Esophagus muscularis mucosa (tissue), 4 donors: ENCODE data around the gene KCNQ1. TPM values are rescaled to one million over a fixed set of nuclear protein-coding genes. Genes with fewer than 3 reads are reported as not detected.

Experiments used
- DNase-seq: peaks from one replicate; pipeline ENCODE4 v3.0.0-alpha.2; 2017; ENCODE audit errors: extremely low spot score
- H3K27ac ChIP-seq, 4 donors: fragments of 200-600 bp; sonication (generic); replicated peaks in 1 of 4; 1 replicate in 3 of 4; 2 replicates in 1 of 4; pipeline ENCODE4 v1.5.1; 2016 to 2019; ENCODE audit warnings: mild to moderate bottlenecking in 1 of 4
- H3K27me3 ChIP-seq, 4 donors: fragments of 200-600 bp; sonication (generic); one replicate each; pipeline versions ENCODE4 v1.5.1 to v1.6.0; 2016 to 2019
- H3K36me3 ChIP-seq, 4 donors: fragments of 200-600 bp; sonication (generic); one replicate each; pipeline ENCODE4 v1.5.1; 2016 to 2019
- H3K4me1 ChIP-seq, 4 donors: fragments of 200-600 bp; sonication (generic); one replicate each; pipeline ENCODE4 v1.5.1; 2016 to 2019
- H3K4me3 ChIP-seq, 4 donors: fragments of 200-600 bp; sonication (generic); 1 replicate in 2 of 4; 2 replicates in 2 of 4; pipeline ENCODE4 v1.5.1; 2016 to 2019; ENCODE audit warnings: mild to moderate bottlenecking in 4 of 4, moderate library complexity in 1 of 4
- H3K9me3 ChIP-seq, 4 donors: fragments of 200-600 bp; sonication (generic); 1 replicate in 3 of 4; 2 replicates in 1 of 4; pipeline ENCODE4 v1.5.1; 2016 to 2019
- EP300 ChIP-seq: sonication (generic); formaldehyde crosslinking; IDR thresholded peaks from one replicate; pipeline ENCODE4 v1.6.1; 2017; ENCODE audit warnings: antibody characterized with exemption
- POLR2A ChIP-seq: fragments of 450-650 bp; IDR thresholded peaks from one replicate; pipeline ENCODE4 v1.6.1; 2017; ENCODE audit warnings: antibody characterized with exemption, moderate library complexity, mild to moderate bottlenecking, low read depth
- POLR2AphosphoS5 ChIP-seq, 2 donors: sonication (generic); formaldehyde crosslinking; IDR thresholded peaks; one replicate each; pipeline ENCODE4 v1.6.1; 2017; ENCODE audit warnings: antibody characterized with exemption in 2 of 2
- WGBS: methylation state at CpG from one replicate; pipeline ENCODE4 v1.1.5; 2018; 5-methylcytosine and 5-hydroxymethylcytosine counted together
- intact Hi-C: fragments of 100-400 bp; cut with DNase I; formaldehyde crosslinking; loops from one replicate; pipeline ENCODE4 v1.15.1; 2023
- total RNA-seq, 4 donors: library from RNA; depleted of rRNA; stranded (reverse); fragments of >200 nt; gene quantifications; one replicate each; pipeline versions ENCODE4 v1.1.0 to v1.2.1, GENCODE V29; 2016
- TF ChIP-seq, protein P1 (sequence below), 3 experiments: fragments of 200-600 bp in 2 of 3; fragments of 450-650 bp in 1 of 3; sonication (generic) in 2 of 3; IDR thresholded peaks; one replicate each; pipeline ENCODE4 v1.5.1; 2017 to 2019; ENCODE audit warnings: antibody characterized with exemption in 3 of 3, mild to moderate bottlenecking in 2 of 3, moderate library complexity in 1 of 3

The KCNQ1 gene
- total RNA-seq, 4 donors from 2014 or later = 2.1 to 5.9 (median 4.3) TPM

DNA sequence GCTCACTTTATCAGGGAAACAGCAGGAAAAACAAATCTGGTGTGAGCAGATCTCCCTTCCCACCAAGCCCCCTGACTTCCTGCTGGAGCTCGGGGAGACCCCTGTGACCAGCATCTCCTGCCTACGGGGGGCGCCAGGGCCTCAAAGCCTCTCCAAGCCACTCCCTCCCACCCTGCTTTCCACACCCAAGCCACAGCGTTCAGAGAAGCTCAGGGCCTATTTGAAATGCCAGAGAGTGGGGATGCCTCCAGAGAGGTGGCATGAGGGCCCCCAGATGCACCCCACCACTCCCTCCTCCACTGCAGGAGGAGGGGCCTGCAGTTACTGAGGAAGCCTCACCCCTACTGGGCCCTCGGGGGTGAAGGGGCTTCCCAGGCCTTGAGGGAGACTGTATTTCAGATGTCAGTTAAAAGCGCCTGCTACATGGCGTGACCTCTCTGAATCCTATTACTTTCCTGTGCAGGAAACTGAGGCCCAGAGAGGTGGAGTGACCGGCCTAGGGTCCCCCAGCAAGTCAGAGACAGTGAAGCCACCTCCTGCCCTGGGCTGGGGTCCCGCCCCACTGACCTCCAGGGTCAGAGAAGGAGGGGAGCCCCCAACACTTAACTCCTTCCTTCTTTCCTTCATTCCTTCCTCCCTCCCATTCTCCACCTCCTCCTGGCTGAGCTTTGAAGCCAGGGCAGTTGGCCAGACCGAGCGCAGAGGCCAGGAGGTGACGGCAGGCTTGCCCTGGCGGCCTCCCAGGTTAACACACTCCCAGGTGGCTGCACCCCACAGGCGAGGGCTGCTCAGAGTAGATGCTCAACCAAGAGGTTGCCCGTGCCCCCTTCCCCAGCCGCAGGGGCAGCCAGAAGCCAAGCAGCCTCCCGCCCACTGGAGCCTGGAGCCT lies 446.8 kb downstream of the KCNQ1 start:
- Histone ChIP-seq H3K4me1 (peaks cover 37 to 55% (median 49%) of the 10 kb centered on the region in 4 donors), H3K27ac (peak overlapping the region; percentile 42 to 83 (median 73))
- intact Hi-C loops = no loop called here

DNA sequence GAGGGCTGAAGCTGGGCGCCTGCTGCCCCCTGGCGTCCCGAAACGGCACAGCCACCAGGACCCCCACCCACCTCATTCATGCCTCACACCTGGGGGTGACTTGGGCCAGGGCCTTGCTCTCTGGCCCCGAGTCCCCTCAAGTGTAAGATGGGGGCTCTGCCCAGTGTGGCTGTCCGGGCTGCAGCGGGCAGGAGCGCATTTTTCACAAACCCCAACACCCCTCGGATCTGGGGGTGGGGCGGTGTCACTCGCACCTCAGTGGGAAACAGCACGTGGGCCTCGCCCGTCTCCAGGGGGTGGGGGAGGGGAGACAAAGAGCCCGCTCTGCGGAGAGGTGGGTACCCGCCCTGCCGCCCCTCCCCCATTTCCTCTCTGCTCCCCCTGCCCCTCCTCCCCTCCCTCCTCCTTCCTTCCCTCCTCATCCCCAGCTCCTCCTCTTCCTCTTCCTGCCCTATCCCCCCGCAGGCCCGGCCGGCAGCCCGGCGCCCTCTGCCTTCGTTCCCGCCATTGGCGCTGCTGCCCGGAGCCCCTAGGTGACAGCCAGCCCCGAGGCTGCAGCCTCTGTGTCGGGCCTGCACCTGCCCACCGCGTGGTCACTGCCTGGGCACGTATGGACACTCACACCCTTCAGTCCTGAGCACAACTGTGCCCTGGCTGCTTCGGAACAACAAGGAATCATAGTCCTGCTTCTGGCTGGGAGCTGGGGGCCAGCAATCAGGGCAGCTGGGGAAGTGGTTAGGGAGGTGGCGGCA lies 447.6 kb downstream of the KCNQ1 start:
- intact Hi-C loops = no loop called here
- TF ChIP-seq POLR2AphosphoS5 (IDR thresholded peaks at IDR 0.05) (no peak), POLR2A (peak; percentile 9), EP300 (no peak)
- TF ChIP-seq, protein P1, sequence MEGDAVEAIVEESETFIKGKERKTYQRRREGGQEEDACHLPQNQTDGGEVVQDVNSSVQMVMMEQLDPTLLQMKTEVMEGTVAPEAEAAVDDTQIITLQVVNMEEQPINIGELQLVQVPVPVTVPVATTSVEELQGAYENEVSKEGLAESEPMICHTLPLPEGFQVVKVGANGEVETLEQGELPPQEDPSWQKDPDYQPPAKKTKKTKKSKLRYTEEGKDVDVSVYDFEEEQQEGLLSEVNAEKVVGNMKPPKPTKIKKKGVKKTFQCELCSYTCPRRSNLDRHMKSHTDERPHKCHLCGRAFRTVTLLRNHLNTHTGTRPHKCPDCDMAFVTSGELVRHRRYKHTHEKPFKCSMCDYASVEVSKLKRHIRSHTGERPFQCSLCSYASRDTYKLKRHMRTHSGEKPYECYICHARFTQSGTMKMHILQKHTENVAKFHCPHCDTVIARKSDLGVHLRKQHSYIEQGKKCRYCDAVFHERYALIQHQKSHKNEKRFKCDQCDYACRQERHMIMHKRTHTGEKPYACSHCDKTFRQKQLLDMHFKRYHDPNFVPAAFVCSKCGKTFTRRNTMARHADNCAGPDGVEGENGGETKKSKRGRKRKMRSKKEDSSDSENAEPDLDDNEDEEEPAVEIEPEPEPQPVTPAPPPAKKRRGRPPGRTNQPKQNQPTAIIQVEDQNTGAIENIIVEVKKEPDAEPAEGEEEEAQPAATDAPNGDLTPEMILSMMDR (IDR thresholded peaks at IDR 0.05) = peak; percentile 90 to 96 (median 96)
- DNase-seq = no peak
- Histone ChIP-seq H3K27ac (peak overlapping the region; percentile 42 to 83 (median 73)), H3K9me3 (no peaks in the 10 kb centered on the region), H3K27me3 (no peaks in the 10 kb centered on the region), H3K4me3 (peak overlapping the region; percentile 37 to 60 (median 49)), H3K36me3 (no peaks in the 10 kb centered on the region), H3K4me1 (peaks cover 33 to 47% (median 43%) of the 10 kb centered on the region in 4 donors)
- 6% methylated on average over 12 of the region's 34 CpGs for WGBS

More for the DNA sequence above, 446.8 kb downstream of the KCNQ1 start:
- no peak for DNase-seq
- no peaks in the 10 kb centered on the region for H3K36me3 ChIP-seq
- TF ChIP-seq POLR2AphosphoS5 (IDR thresholded peaks at IDR 0.05) = no peak
- TF ChIP-seq, protein P1 (IDR thresholded peaks at IDR 0.05) = no peak
- TF ChIP-seq EP300 = no peak
- no peak for TF ChIP-seq POLR2A
- 39% methylated on average over 14 of the region's 17 CpGs for WGBS
- H3K4me3 ChIP-seq = peak overlapping the region; percentile 37 to 60 (median 49)
- no peaks in the 10 kb centered on the region for H3K27me3 ChIP-seq
- H3K9me3 ChIP-seq = no peaks in the 10 kb centered on the region

GRCh38 chr11:2892967-2893528 lies 448.2 kb downstream of the KCNQ1 start:
- no peak for DNase-seq
- peak overlapping the region in 3 of 4 donors; percentile 48 to 60 (median 50) for H3K4me3 ChIP-seq
- 56% methylated on average over 4 of the region's 4 CpGs for WGBS
- no peaks in the 10 kb centered on the region for H3K27me3 ChIP-seq
- intact Hi-C loops = no loop called here
- no peaks in the 10 kb centered on the region for H3K9me3 ChIP-seq
- no peaks in the 10 kb centered on the region for H3K36me3 ChIP-seq
- TF ChIP-seq, protein P1 (IDR thresholded peaks at IDR 0.05) = no peak
- no peak for TF ChIP-seq POLR2A
- TF ChIP-seq POLR2AphosphoS5 (IDR thresholded peaks at IDR 0.05) = no peak
- TF ChIP-seq EP300 = no peak
- H3K4me1 ChIP-seq = peaks cover 33 to 41% (median 39%) of the 10 kb centered on the region in 4 donors
- H3K27ac ChIP-seq = peak overlapping the region in 3 of 4 donors; percentile 42 to 83 (median 80)

- WGBS = 100% methylated on average over 2 of the region's 4 CpGs
- intact Hi-C loops = no loop called here
- no peak for DNase-seq
- no peak overlapping the region for H3K4me3 ChIP-seq
- no peak overlapping the region for H3K27ac ChIP-seq
- TF ChIP-seq EP300 = no peak
- TF ChIP-seq, protein P1 (IDR thresholded peaks at IDR 0.05) = no peak
- no peak for TF ChIP-seq POLR2AphosphoS5 (IDR thresholded peaks at IDR 0.05)
- TF ChIP-seq POLR2A = no peak
- no peaks in the 10 kb centered on the region for H3K27me3 ChIP-seq
- no peaks in the 10 kb centered on the region for H3K36me3 ChIP-seq
- H3K4me1 ChIP-seq = peaks cover 38 to 47% (median 41%) of the 10 kb centered on the region in 4 donors
- no peaks in the 10 kb centered on the region for H3K9me3 ChIP-seq
Observed at GRCh38 chr11:2893935-2894334, 449.1 kb downstream of the KCNQ1 start.
